ENCODE data around the gene PRND. TPM values are rescaled to one million over a fixed set of nuclear protein-coding genes. Genes with fewer than 3 reads are reported as not detected.
"Not testable (repeated sequence)": the region's sequence is repeated elsewhere in the genome, so short reads cannot be mapped to it uniquely, and the experiment has no call there.

PRND gene
- total RNA-seq, 1 donor, result not detected

- DNase-seq (ENCODE audit: low read depth in 2 of 3, low spot score in 2 of 3), result no peak
Observed at GRCh38 chr20:4708036-4708435, 13.7 kb upstream of the PRND start.

- no peak for DNase-seq (ENCODE audit: low read depth in 2 of 3, low spot score in 2 of 3)
Observed at GRCh38 chr20:4708856-4709255, 12.9 kb upstream of the PRND start.

GRCh38 chr20:4709261-4710105, 12.2 kb upstream of the PRND start:
- DNase-seq (ENCODE audit: low read depth in 2 of 3, low spot score in 2 of 3), result no peak

GRCh38 chr20:4710106-4710475, 11.6 kb upstream of the PRND start:
- DNase-seq (ENCODE audit: low read depth in 2 of 3, low spot score in 2 of 3), result no peak

- peak in 1 of 3 donors; percentile 71 for DNase-seq (ENCODE audit: low read depth in 2 of 3, low spot score in 2 of 3)
Observed at GRCh38 chr20:4711511-4711910, 10.2 kb upstream of the PRND start.

GRCh38 chr20:4713401-4713800, 8.3 kb upstream of the PRND start:
- DNase-seq (ENCODE audit: low read depth in 2 of 3, low spot score in 2 of 3), result no peak

- no peak for DNase-seq (ENCODE audit: low read depth in 2 of 3, low spot score in 2 of 3)
Observed at GRCh38 chr20:4714818-4715217, 6.9 kb upstream of the PRND start.

GRCh38 chr20:4717816-4718570, 3.7 kb upstream of the PRND start:
- peak in 1 of 3 donors; percentile 33 for DNase-seq (ENCODE audit: low read depth in 2 of 3, low spot score in 2 of 3)

- DNase-seq (ENCODE audit: low read depth in 2 of 3, low spot score in 2 of 3), result no peak
Observed at GRCh38 chr20:4719190-4719589, 2.5 kb upstream of the PRND start.

- DNase-seq (ENCODE audit: low read depth in 2 of 3, low spot score in 2 of 3), result peak; percentile 52 to 93 (median 82)
Observed at GRCh38 chr20:4720041-4720976, 1.4 kb upstream of the PRND start.

- DNase-seq (ENCODE audit: low read depth in 2 of 3, low spot score in 2 of 3), result no peak
Observed at GRCh38 chr20:4720977-4721349, 746 bp upstream of the PRND start.

GRCh38 chr20:4722571-4722970, 862 bp downstream of the PRND start:
- no peak for DNase-seq (ENCODE audit: low read depth in 2 of 3, low spot score in 2 of 3)

- DNase-seq (ENCODE audit: low read depth in 2 of 3, low spot score in 2 of 3), result no peak
Observed at GRCh38 chr20:4722993-4723392, 1.3 kb downstream of the PRND start.

GRCh38 chr20:4723553-4723952, 1.8 kb downstream of the PRND start:
- not testable (repeated sequence) for DNase-seq (ENCODE audit: low read depth in 2 of 3, low spot score in 2 of 3)

- no peak for DNase-seq (ENCODE audit: low read depth in 2 of 3, low spot score in 2 of 3)
Observed at GRCh38 chr20:4724459-4725262, 3.0 kb downstream of the PRND start.

- DNase-seq (ENCODE audit: low read depth in 2 of 3, low spot score in 2 of 3), result no peak
Observed at GRCh38 chr20:4725263-4725550, 3.5 kb downstream of the PRND start.

- DNase-seq (ENCODE audit: low read depth in 2 of 3, low spot score in 2 of 3), result peak; percentile 10 to 82 (median 55)
Observed at GRCh38 chr20:4726710-4727397, 5.1 kb downstream of the PRND start.

- no peak for DNase-seq (ENCODE audit: low read depth in 2 of 3, low spot score in 2 of 3)
Observed at GRCh38 chr20:4728120-4728760, 6.5 kb downstream of the PRND start.

GRCh38 chr20:4729265-4729664, 7.6 kb downstream of the PRND start:
- no peak for DNase-seq (ENCODE audit: low read depth in 2 of 3, low spot score in 2 of 3)
